Stomach (tissue), 4 donors: ENCODE results near the gene GAA.

ENCODE experiments used
- CTCF ChIP-seq, 7 experiments: fragments of 450-650 bp in 4 of 7; fragments of 200-600 bp in 3 of 7; sonication (generic) in 3 of 7; IDR thresholded peaks; one replicate each; pipeline ENCODE4 v1.5.1; 2016 to 2019; ENCODE audit warnings: antibody characterized with exemption in 7 of 7, control low read depth in 2 of 7, mild to moderate bottlenecking in 1 of 7
- EP300 ChIP-seq: sonication (generic); formaldehyde crosslinking; IDR thresholded peaks from one replicate; pipeline ENCODE4 v1.6.1; 2017; ENCODE audit warnings: antibody characterized with exemption
- POLR2A ChIP-seq, 4 donors: fragments of 450-650 bp; IDR thresholded peaks; one replicate each; pipeline ENCODE4 v1.6.1; 2016; ENCODE audit warnings: antibody characterized with exemption in 4 of 4, control low read depth in 2 of 4, mild to moderate bottlenecking in 1 of 4, moderate library complexity in 1 of 4
- POLR2AphosphoS5 ChIP-seq, 3 donors: sonication (generic); formaldehyde crosslinking; IDR thresholded peaks; one replicate each; pipeline ENCODE4 v1.6.1; 2016; ENCODE audit warnings: antibody characterized with exemption in 3 of 3

- no peak for TF ChIP-seq CTCF (IDR thresholded peaks at IDR 0.05)
- TF ChIP-seq POLR2A (IDR thresholded peaks at IDR 0.05) = no peak
- TF ChIP-seq POLR2AphosphoS5 (IDR thresholded peaks at IDR 0.05) = no peak
- no peak for TF ChIP-seq EP300
Measured at GRCh38 chr17:80145076-80146075, 44.0 kb downstream of the GAA start.
